Mesodermal cell (in vitro differentiated cells): ENCODE results near the gene ACAA2.
"Not testable (repeated sequence)": the region's sequence is repeated elsewhere in the genome, so short reads cannot be mapped to it uniquely, and the experiment has no call there.

Source experiments
- H3K27ac ChIP-seq: 2 replicates; pipeline ENCODE4 v1.7.0; 2013; ENCODE audit warnings: mild to moderate bottlenecking, low read depth, low read length, moderate library complexity; ENCODE audit not compliant: severe bottlenecking
- H3K36me3 ChIP-seq: 2 replicates; pipeline ENCODE4 v1.7.1; 2013; ENCODE audit warnings: mild to moderate bottlenecking, low read length, moderate library complexity; ENCODE audit not compliant: control insufficient read depth, insufficient read depth
- H3K4me1 ChIP-seq: one replicate; pipeline ENCODE4 v1.7.1; 2013; ENCODE audit warnings: mild to moderate bottlenecking, low read length; ENCODE audit not compliant: insufficient read depth, control insufficient read depth, poor library complexity, severe bottlenecking
- H3K4me3 ChIP-seq: 2 replicates; pipeline ENCODE4 v1.7.0; 2013; ENCODE audit warnings: low read length, control low read depth, mild to moderate bottlenecking; ENCODE audit not compliant: insufficient read depth, poor library complexity, severe bottlenecking; ENCODE audit errors: extremely low read depth
- H3K9me3 ChIP-seq: 2 replicates; pipeline ENCODE4 v1.7.1; 2013; ENCODE audit warnings: mild to moderate bottlenecking, low read length, moderate library complexity; ENCODE audit not compliant: control insufficient read depth
- WGBS, 2 experiments: methylation state at CpG; one replicate each; pipeline ENCODE4 v1.1.5; 2013; ENCODE audit warnings: missing lambda C conversion rate in 2 of 2; ENCODE audit not compliant: insufficient coverage in 2 of 2; 5-methylcytosine and 5-hydroxymethylcytosine counted together

Gene ACAA2

GRCh38 chr18:49789560-49790134 lies 23.7 kb downstream of the ACAA2 start:
- WGBS, 2 experiments, result 91 to 92% methylated on average over 6 to 7 of the region's 8 CpGs
- H3K4me3 ChIP-seq, H3K27ac ChIP-seq, H3K4me1 ChIP-seq, H3K9me3 ChIP-seq: not testable (repeated sequence)
- peaks cover 82% of the 10 kb centered on the region for H3K36me3 ChIP-seq

- H3K9me3 ChIP-seq, result no peaks in the 10 kb centered on the region
- WGBS, 2 experiments, result 100% methylated on average over 2 of the region's 5 CpGs; no CpG with 5 or more reads in 1 of the 2 experiments
- no peak overlapping the region for H3K27ac ChIP-seq
- no peaks in the 10 kb centered on the region for H3K4me1 ChIP-seq
- H3K36me3 ChIP-seq, result peaks cover 82% of the 10 kb centered on the region
- H3K4me3 ChIP-seq, result no peak overlapping the region
Measured at GRCh38 chr18:49788327-49788898, 24.9 kb downstream of the ACAA2 start.

GRCh38 chr18:49786019-49786720 lies 27.2 kb downstream of the ACAA2 start:
- no peaks in the 10 kb centered on the region for H3K9me3 ChIP-seq
- peaks cover 82% of the 10 kb centered on the region for H3K36me3 ChIP-seq
- no peak overlapping the region for H3K4me3 ChIP-seq
- H3K4me1 ChIP-seq, result no peaks in the 10 kb centered on the region
- H3K27ac ChIP-seq, result no peak overlapping the region
- WGBS, 2 experiments, result no CpG with 5 or more reads among the region's 1 CpG

- 100% methylated on average over 1 of the region's 1 CpG; no CpG with 5 or more reads in 1 of the 2 experiments for WGBS, 2 experiments
Measured at GRCh38 chr18:49784427-49785185, 28.7 kb downstream of the ACAA2 start.

GRCh38 chr18:49783631-49784030 lies 29.7 kb downstream of the ACAA2 start:
- peaks cover 81% of the 10 kb centered on the region for H3K36me3 ChIP-seq
- not testable (repeated sequence) for H3K4me1 ChIP-seq
- WGBS, 2 experiments, result no CpG with 5 or more reads among the region's 3 CpGs

More at GRCh38 chr18:49784427-49785185, 28.7 kb downstream of the ACAA2 start:
- no peak overlapping the region for H3K4me3 ChIP-seq
- peaks cover 82% of the 10 kb centered on the region for H3K36me3 ChIP-seq
- H3K27ac ChIP-seq, result no peak overlapping the region
- H3K4me1 ChIP-seq, result no peaks in the 10 kb centered on the region
- peaks cover 5% of the 10 kb centered on the region for H3K9me3 ChIP-seq

GRCh38 chr18:49778826-49779465 lies 34.4 kb downstream of the ACAA2 start:
- WGBS, 2 experiments, result 89 to 93% methylated on average over 5 to 8 of the region's 8 CpGs
- Histone ChIP-seq H3K4me3 (no peak overlapping the region), H3K27ac (no peak overlapping the region), H3K4me1 (peaks cover 3% of the 10 kb centered on the region), H3K36me3 (peaks cover 48% of the 10 kb centered on the region), H3K9me3 (peaks cover 17% of the 10 kb centered on the region)

More at GRCh38 chr18:49783631-49784030, 29.7 kb downstream of the ACAA2 start:
- not testable (repeated sequence) for H3K4me3 ChIP-seq, H3K27ac ChIP-seq
- peaks cover 12% of the 10 kb centered on the region for H3K9me3 ChIP-seq

- no peaks in the 10 kb centered on the region for H3K9me3 ChIP-seq
- H3K27ac ChIP-seq, result no peak overlapping the region
- 88% methylated on average over 1 of the region's 1 CpG; no CpG with 5 or more reads in 1 of the 2 experiments for WGBS, 2 experiments
- H3K36me3 ChIP-seq, result no peaks in the 10 kb centered on the region
- peaks cover 5% of the 10 kb centered on the region for H3K4me1 ChIP-seq
- no peak overlapping the region for H3K4me3 ChIP-seq
Measured at GRCh38 chr18:49769047-49769728, 44.1 kb downstream of the ACAA2 start.

GRCh38 chr18:49768051-49768391 lies 45.3 kb downstream of the ACAA2 start:
- Histone ChIP-seq H3K4me1 (peaks cover 5% of the 10 kb centered on the region), H3K36me3 (no peaks in the 10 kb centered on the region), H3K27ac (no peak overlapping the region), H3K4me3 (no peak overlapping the region), H3K9me3 (no peaks in the 10 kb centered on the region)
- WGBS, 2 experiments, result 20% methylated on average over 2 of the region's 5 CpGs; no CpG with 5 or more reads in 1 of the 2 experiments

- H3K4me3 ChIP-seq, result no peak overlapping the region
- 77 to 86% methylated on average over 8 of the region's 11 CpGs for WGBS, 2 experiments
- no peak overlapping the region for H3K27ac ChIP-seq
- H3K9me3 ChIP-seq, result no peaks in the 10 kb centered on the region
- H3K36me3 ChIP-seq, result no peaks in the 10 kb centered on the region
- H3K4me1 ChIP-seq, result peaks cover 5% of the 10 kb centered on the region
Measured at GRCh38 chr18:49767111-49768050, 46.0 kb downstream of the ACAA2 start.
